GM12878 (cell line): Measurements from ENCODE around the gene PIMREG.

ENCODE experiments used
- ESRRA ChIP-seq: IDR thresholded peaks from 2 replicates; pipeline ENCODE4 v1.6.1; 2012; ENCODE audit warnings: mild to moderate bottlenecking, low read length, improper control_type of control experiment
- EZH2 ChIP-seq: IDR thresholded peaks from 2 replicates; pipeline ENCODE4 v1.6.1; 2012; ENCODE audit warnings: low read depth, mild to moderate bottlenecking, control low read depth, inconsistent platforms, low read length, borderline replicate concordance; ENCODE audit not compliant: control insufficient read depth
- FOXM1 ChIP-seq: IDR thresholded peaks from 2 replicates; pipeline ENCODE4 v1.6.1; 2012; ENCODE audit warnings: low read depth, mild to moderate bottlenecking, inconsistent platforms, low read length, moderate library complexity
- IRF4 ChIP-seq: IDR thresholded peaks from 2 replicates; pipeline ENCODE4 v1.6.1; 2011; ENCODE audit warnings: low read depth, low read length
- MTA3 ChIP-seq: IDR thresholded peaks from 2 replicates; pipeline ENCODE4 v1.6.1; 2012; ENCODE audit warnings: low read length, inconsistent platforms, borderline replicate concordance
- RAD21 ChIP-seq: IDR thresholded peaks from 2 replicates; pipeline ENCODE4 v1.6.1; 2011; ENCODE audit warnings: mild to moderate bottlenecking, low read depth, low read length, moderate library complexity; ENCODE audit not compliant: insufficient read depth
- RBBP5 ChIP-seq: fragments of 200-600 bp; sonication (generic); conservative IDR thresholded peaks from 2 replicates; pipeline ENCODE4 v1.6.1; 2016
- SIN3A ChIP-seq: IDR thresholded peaks from 2 replicates; pipeline ENCODE4 v1.6.1; 2012; ENCODE audit warnings: low read depth, low read length, improper control_type of control experiment
- SMAD5 ChIP-seq: IDR thresholded peaks from 2 replicates; pipeline ENCODE4 v1.6.1; 2016; ENCODE audit warnings: antibody characterized with exemption, low read depth
- SP1 ChIP-seq: IDR thresholded peaks from one replicate; pipeline ENCODE4 v1.6.1; 2011; ENCODE audit warnings: low read depth, low read length
- SUZ12 ChIP-seq: fragments of 200-600 bp; sonication (generic); IDR thresholded peaks from one replicate; pipeline ENCODE4 v1.6.1; 2018; ENCODE audit warnings: antibody characterized with exemption, mild to moderate bottlenecking; ENCODE audit not compliant: unreplicated experiment
- TAF1 ChIP-seq: IDR thresholded peaks from 2 replicates; pipeline ENCODE4 v1.6.1; 2011; ENCODE audit warnings: mild to moderate bottlenecking, low read depth, low read length, borderline replicate concordance
- TF ChIP-seq, protein P1 (sequence below), 3 experiments: IDR thresholded peaks in 2 of 3; conservative IDR thresholded peaks in 1 of 3; 2 replicates each; pipeline ENCODE4 v1.5.1; 2011; ENCODE audit warnings: low read depth in 3 of 3, low read length in 3 of 3, mild to moderate bottlenecking in 3 of 3, control low read depth in 2 of 3, moderate library complexity in 2 of 3, inconsistent platforms in 1 of 3, mixed read lengths in 1 of 3; ENCODE audit not compliant: control insufficient read depth in 2 of 3, insufficient read depth in 1 of 3; ENCODE audit errors: extremely low read depth in 1 of 3

DNA sequence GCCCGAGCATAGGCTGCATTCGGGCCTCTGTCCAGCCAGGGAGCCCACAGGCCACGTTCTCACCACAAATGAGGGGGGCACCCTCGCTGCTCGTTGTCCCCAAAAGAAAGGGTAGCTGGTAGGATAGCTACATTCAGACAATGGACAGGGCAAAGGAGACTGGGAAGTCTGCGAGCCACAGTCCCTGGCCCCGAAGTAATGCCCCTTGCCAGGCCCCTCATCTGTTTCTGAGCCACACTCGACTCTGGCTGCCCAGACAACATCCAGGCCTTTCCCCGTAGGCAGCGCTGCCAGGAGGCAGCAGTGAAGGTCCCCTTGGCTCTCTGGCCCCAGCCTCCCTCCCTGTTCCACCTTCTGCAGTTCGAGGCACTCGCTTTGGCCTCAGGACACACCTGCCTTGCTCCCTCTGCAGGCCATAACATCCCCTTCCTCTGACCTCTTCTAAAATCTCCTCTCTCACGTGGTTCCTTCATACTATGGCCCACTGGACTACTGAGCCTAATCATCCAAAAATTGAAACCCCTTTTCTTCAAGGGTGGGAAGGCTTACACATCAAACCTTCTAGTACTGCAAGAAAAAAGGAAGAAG lies 21.5 kb upstream of the PIMREG start:
- no peak for TF ChIP-seq ESRRA
- TF ChIP-seq SUZ12 = no peak
- no peak for TF ChIP-seq RAD21
- no peak for TF ChIP-seq TAF1
- no peak for TF ChIP-seq FOXM1
- TF ChIP-seq EZH2 = no peak
- no peak for TF ChIP-seq SP1
- no peak for TF ChIP-seq IRF4
- TF ChIP-seq RBBP5 = no peak
- TF ChIP-seq, protein P1, sequence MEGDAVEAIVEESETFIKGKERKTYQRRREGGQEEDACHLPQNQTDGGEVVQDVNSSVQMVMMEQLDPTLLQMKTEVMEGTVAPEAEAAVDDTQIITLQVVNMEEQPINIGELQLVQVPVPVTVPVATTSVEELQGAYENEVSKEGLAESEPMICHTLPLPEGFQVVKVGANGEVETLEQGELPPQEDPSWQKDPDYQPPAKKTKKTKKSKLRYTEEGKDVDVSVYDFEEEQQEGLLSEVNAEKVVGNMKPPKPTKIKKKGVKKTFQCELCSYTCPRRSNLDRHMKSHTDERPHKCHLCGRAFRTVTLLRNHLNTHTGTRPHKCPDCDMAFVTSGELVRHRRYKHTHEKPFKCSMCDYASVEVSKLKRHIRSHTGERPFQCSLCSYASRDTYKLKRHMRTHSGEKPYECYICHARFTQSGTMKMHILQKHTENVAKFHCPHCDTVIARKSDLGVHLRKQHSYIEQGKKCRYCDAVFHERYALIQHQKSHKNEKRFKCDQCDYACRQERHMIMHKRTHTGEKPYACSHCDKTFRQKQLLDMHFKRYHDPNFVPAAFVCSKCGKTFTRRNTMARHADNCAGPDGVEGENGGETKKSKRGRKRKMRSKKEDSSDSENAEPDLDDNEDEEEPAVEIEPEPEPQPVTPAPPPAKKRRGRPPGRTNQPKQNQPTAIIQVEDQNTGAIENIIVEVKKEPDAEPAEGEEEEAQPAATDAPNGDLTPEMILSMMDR (IDR thresholded peaks at IDR 0.05 in 2 of 3, conservative IDR thresholded peaks at IDR 0.05 in 1 of 3; ENCODE audit: control insufficient read depth in 2 of 3, extremely low read depth in 1 of 3, insufficient read depth in 1 of 3, low read depth in 3 of 3, low read length in 3 of 3) = no peak
- TF ChIP-seq MTA3 = no peak
- no peak for TF ChIP-seq SMAD5
- no peak for TF ChIP-seq SIN3A
